SKM-1 (cell line): ENCODE measurements around the gene SPATA31C2.
"Not testable (repeated sequence)": the region's sequence is repeated elsewhere in the genome, so short reads cannot be mapped to it uniquely, and the experiment has no call there.

Experiments used
- DNase-seq: peaks from one replicate; lab custom pipeline; 2025; ENCODE audit not compliant: unreplicated experiment; lab: John Stamatoyannopoulos, UW

Gene SPATA31C2

DNA sequence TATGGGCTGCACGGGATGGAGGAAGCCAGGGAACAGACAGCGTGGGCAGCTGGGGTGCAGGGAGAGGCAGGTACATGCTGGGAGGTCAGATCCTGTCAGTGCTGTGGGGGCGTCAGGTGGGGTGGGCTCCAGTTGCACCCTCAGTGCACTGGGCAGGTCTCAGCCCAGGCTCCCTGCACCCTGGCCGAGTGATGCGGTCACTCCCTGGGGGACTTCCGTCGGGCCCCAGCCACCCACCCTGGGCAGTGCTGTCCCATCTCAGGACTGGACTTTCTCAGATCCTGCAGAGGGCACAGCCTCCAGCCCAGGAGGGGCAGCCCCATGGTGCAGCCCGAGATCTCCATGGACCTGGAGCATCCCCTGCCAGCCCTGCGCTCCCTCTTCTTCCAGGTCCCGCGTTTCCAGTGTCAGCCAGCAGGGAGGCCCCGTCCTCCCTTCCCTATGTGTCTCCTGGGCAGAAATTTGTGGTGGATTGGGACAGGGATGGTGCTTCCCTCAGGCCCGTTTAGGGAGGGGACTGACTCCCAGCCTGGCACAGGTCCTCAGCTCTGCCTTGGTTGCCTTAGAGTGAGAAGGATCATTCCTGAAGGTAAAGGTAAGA, 10.5 kb downstream of the SPATA31C2 start:
- not testable (repeated sequence) for DNase-seq

DNA sequence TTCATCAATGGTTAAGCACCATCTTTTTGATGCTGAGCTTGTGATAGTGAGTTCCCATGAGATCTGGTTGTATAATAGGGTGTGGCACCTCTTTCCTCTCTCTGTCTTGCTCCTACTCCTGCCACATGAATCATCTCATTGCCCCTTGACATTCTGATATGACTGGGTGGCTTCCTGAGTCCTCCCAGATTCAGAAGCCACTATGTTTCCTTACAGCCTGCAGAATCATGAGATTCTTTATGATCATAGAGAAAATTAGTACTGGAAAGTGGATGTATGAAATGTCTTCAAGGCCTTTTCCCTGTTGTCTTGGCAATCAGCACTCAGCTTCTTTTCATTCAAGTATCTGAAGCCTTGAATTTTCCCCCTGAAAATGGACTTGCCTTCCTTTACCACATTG, 14.9 kb downstream of the SPATA31C2 start:
- not testable (repeated sequence) for DNase-seq

DNA sequence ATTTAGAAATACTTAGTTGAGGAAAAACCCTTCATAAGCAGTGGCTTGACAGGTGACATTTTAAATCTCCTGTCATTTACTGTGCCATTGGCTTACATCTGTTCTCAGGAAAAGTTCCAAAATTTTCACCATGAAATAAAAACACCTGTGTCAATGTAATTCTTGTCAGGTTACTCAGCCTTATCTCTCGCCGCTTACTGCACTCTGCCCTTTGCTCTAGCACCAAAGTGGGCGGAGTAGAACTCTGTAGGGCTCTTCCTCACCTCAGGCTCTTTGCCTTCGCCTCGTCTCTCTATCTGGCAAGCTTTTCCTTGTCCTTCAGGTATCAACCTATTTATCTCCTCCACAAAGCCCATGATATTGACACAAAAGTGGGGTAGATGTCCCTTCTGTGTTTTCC, 20.2 kb downstream of the SPATA31C2 start:
- DNase-seq = not testable (repeated sequence)

DNA sequence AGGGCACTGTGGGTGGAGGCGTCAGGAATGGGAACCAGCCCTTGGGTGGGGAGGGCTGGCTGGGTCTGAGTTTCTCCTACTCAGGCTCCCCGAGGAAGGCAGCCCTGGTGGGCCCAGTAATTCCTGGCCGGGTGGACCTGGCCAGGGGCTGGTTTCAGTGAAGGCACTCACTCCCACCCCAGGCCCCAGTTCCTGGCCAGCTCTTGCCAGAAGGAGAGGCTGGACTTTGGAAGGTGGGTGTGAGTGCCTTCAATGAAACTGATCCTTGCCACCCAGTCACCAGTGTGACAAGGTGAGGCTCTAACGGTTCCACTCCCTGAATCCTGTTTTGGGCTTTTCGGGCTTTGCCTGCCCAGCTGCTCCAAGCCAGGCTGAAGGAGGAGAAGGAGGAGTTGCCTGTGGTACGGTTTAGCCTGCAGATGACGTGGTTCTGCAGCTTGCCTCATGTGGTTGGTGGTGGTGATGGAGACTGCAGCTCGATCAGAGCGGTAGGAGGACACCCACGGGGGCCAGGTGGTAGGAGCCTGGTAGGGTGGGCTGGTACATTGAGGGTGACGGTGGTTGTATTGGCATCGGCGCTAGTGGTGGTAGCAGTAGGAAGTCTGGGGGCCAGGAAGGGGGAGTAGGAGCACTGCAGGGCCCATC, 23.2 kb downstream of the SPATA31C2 start:
- DNase-seq = not testable (repeated sequence)

DNA sequence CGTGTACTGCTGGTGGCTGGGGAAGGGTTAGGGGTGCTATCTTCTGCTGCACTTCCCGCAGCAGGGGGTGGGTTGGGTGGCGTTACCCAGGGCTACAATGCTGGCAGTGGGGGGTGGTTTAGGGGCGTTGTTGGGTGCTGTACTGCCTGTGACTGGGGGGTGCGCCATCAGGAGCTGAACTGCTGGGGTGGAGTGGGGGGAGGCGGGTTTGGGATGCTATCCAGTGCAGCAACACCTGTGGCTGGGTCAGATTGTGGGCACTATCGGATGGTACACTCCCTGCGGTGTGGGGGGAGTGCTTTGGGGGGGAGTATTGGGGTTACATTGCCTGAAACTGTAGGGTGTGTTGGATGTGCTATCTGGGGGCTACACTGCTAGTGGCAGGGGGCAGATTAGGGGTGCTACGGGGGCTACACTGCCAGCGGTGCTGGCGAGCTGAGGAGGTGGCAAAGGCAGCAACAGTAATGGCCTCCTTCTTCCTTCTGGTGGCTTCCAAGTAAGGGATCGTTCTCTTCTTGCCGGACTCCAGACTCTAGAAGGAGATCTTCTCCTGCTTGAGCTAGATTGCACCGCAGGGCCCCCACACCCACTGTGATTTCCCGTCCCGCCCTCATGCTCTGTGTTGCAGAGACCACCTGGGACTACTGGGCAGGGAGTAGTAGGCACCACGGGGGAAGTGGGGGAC, 23.9 kb downstream of the SPATA31C2 start:
- DNase-seq = not testable (repeated sequence)

DNA sequence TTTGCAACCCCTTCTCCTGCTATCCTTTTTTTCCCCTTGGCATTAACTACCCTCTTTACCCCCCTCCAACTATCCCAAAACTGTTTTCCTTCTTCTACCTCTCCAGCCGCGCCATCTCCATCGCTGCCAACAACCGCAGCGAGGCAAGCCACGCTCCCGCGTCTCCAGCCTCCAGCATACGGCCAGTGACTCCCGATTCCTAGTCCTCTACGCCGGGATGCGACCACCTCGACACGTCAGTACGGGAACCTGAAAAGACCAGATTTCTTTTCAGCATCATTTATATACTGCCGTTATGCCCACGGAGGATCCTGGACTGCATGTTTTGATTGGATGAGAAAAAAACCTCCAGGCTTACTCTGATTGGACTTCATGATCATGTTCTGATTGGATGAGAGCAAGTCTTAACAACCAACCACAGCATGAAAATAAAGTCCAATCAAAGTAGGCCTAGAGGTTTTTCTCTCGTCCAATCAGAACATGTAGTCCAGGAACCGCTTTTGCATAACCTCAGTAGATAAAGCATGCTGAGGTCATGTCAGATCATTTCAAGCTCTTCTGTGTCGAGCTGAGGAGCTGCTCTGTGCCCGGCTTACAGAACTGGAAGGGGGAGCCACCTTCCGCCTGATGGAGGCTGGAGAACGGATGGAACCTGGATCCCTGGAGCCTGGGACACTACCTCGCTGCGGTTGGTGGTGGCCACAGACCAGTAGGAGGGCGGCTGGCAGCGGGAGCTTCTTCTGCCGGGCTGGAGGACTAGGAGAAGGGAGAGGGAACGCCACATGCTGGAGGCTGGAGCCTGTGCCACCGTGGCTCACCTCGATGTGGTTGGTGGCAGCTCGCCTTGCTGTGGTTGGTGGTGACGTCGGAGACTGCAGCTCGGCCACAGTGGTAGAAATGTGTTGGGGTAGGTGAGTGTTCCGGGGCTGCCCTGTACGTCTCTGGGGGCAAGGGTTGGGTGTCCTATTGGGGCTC, 24.8 kb downstream of the SPATA31C2 start:
- not testable (repeated sequence) for DNase-seq

DNA sequence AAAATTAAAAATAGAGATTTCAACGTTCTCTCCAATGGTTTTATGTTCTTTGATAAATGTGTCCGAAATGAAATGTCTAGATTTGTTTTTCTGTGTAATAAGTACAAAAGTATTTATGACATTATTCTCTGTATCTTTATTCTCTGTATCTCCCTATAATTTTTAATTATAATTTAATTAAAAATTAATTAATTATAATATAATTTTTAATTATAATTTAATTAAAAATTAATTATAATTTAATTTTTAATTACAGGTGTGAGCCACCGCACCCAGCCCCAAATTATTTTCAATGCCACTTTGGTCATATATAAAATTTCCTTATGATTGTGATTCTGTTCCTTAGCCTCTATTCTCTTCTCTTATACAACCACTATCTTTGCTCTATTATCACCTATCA, 28.2 kb downstream of the SPATA31C2 start:
- no peak for DNase-seq

DNA sequence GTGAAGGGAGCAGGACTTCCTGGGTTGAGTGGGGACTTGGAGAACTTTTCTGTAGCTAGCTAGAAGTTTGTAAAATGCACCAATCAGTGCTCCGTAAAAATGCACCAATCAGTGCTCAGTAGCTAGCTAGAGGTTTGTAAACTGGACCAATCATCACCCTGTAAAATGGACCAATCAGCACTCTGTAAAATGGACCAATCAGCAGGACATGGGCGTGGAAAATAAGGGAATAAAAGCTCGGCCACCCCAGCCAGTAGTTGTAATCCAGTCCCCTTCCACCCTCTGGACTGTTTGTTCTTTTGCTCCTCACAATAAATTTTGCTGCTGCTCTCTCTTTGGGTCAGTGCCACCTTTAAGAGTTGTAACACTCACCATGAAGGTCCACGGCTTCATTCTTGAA, 29.5 kb downstream of the SPATA31C2 start:
- DNase-seq = no peak

DNA sequence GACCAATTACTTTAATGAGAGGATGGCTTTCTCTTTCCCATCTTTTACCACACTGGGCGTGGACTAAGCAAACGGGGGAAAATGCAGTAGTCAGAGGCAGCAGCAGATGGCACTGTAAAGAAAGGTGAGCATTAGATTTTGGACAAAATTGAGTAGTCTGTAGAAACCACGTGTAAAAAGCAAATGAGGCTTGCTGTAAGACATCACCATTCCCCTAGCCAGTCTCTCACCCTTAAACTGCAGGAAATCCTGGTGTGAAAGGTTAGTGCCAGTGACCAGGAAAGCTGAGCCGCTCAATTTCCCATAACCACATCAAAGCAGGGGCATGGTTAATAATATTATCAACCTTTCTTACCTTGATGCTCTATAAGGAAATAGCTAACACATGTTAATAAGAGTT, 31.8 kb downstream of the SPATA31C2 start:
- DNase-seq = no peak

DNA sequence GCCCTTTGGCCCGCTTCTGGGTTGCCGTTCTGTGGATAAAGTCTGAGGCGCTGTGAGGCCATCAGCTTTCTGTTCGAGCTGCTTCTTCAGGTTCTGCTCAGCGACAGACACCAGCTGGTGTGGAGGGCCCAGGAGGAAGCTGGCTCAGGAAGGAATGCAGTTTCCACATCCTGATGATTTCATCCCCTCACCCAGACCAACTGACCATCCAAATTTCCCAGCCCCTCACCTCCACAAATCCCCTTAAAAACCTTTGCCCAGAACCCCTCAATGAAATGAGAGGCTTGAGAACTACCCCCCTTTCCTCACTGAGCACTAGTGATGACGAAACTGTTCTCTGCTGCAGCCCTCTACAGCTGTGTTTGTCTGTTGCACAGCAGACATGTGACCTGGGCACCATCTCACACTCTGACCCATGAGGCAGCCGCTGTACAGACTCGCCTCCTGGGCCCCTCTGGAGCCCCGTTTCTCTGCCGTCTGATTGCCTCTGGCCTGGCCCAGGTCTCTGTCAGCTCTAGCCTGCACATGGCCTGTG, 45.4 kb downstream of the SPATA31C2 start:
- no peak for DNase-seq

DNA sequence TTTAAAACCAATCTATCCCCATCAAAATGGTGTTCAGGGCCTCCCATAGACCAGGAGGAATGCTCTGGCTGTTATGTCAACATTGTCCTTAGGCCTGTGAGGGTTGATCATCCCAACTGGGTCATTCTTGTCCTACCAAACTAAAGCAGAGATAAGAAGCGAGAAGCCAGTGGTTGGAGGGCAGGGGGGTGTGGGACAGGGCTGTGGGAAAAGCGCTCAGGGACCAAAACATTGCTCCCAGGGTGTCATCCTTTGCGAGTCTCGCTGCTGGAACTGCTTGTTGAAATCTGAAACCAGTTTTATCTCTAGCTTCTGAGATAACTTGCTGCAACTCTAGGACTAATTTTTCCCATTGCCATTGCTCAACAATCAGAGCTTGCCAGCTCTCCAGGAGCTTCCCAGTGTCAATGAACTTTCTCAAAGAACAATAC, 48.1 kb downstream of the SPATA31C2 start:
- no peak for DNase-seq

DNA sequence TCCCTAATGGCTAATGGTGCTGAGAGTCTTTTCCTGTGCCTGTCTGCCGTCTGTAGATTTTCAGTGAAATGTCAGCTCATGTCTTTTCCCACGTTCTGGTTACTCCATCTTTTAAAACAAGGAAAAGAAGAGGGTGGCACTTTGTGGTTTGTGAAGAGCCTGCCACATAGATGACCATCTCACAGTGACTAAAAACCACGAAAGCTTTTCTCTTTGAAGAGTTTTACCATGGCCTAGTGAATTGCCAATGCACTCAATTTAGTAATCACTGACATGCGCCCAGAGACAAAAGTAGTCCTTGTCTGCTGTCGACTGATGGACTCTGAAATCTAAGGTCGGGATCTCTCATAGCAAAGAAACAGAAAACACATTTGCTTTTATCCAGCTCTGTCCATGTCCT, 50.4 kb downstream of the SPATA31C2 start:
- no peak for DNase-seq

DNA sequence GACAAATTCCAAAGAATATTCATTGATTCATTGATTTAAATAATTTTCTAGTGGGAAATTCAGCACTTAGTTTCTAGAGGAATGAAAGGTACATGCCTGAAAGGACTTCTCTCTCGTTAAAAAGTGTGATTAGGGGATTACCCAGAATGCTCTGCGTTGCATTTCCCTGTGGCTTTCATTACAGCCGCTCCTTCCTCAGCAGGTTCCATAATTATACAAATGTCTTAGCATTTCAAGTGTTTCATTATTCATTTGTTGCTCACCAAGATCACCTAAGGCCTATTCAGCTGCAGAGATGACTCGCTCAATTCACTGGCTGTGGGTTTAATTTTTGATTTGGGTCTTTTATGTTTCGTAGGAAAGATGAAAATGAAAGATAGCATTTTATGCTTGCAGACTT, 52.8 kb downstream of the SPATA31C2 start:
- DNase-seq = no peak

DNA sequence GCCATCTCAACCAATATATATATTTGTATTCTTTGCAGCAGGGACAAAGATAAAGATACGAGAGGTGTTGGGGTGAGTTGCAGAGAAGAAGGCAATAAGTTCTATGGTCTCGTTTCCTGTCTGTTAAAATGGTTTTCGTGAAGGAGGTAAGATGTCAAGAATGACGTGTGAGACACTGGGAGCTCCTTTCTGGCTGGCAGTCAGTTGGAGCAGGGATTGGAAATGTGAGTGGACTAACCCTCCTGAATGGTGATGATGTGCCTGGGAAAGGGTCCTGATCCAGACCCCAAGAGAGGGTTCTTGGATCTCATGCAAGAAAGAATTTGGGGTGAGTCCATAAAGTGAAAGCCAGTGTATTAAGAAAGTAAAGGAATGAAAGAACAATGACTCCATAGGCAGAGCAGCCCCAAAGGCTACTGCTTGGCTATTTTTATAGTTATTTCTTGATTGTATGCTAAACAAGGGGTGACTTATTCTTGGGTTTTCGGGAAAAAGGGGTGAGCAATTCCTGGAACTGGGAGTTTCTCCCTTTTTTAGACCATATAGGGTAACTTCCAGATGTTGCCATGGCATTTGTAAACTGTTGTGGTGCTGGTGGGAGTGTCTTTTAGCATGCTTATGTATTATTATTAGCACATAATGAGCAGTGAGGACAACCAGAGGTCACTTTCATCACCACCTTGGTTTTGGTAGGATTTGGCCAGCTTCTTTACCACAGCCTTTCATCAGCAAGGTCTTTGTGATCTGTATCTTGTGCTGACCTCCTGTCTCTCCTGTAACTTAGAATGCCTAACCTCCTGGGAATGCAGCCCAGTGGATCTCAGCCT, 53.7 kb downstream of the SPATA31C2 start:
- DNase-seq = no peak
